Ovary (tissue), 9 donors: ENCODE data around the gene PLCB1. TPM values are rescaled to one million over a fixed set of nuclear protein-coding genes. Genes with fewer than 3 reads are reported as not detected.

Experiments
- DNase-seq, 5 donors: peaks; one replicate each; pipeline ENCODE4 v3.0.0-alpha.2; 2019 to 2020
- H3K27ac ChIP-seq, 2 donors: fragments of 200-600 bp; one replicate each; pipeline versions ENCODE4 v1.5.1 to v1.8.0; 2019 to 2022
- H3K27me3 ChIP-seq: fragments of 200-600 bp; one replicate; pipeline ENCODE4 v1.8.0; 2022
- H3K36me3 ChIP-seq: fragments of 200-600 bp; sonication (generic); one replicate; pipeline ENCODE4 v1.5.1; 2019
- H3K4me1 ChIP-seq: one replicate; pipeline ENCODE4 v1.8.1; 2013; ENCODE audit warnings: mild to moderate bottlenecking, moderate library complexity; ENCODE audit not compliant: insufficient read depth
- H3K4me3 ChIP-seq: fragments of 200-600 bp; sonication (generic); one replicate; pipeline ENCODE4 v1.5.1; 2017
- H3K9me3 ChIP-seq, 2 donors: fragments of 200-600 bp in 1 of 2; sonication (generic) in 1 of 2; one replicate each; pipeline versions ENCODE4 v1.5.1 to v1.8.1; 2013 to 2019; ENCODE audit warnings: mild to moderate bottlenecking in 1 of 2, moderate library complexity in 1 of 2
- CTCF ChIP-seq, 3 donors: fragments of 450-650 bp in 2 of 3; fragments of 200-600 bp in 1 of 3; IDR thresholded peaks; one replicate each; pipeline versions ENCODE4 v1.5.1 to v1.8.0; 2016 to 2022; ENCODE audit warnings: antibody characterized with exemption in 3 of 3, mild to moderate bottlenecking in 1 of 3
- EP300 ChIP-seq: sonication (generic); formaldehyde crosslinking; IDR thresholded peaks from one replicate; pipeline ENCODE4 v1.6.1; 2017; ENCODE audit warnings: antibody characterized with exemption
- POLR2A ChIP-seq: fragments of 450-650 bp; IDR thresholded peaks from one replicate; pipeline ENCODE4 v1.6.1; 2017; ENCODE audit warnings: antibody characterized with exemption, mild to moderate bottlenecking, moderate library complexity
- WGBS, 3 donors: extraction: QIAGEN DNeasy Blood & Tissue Kit in 1 of 3; methylation state at CpG; one replicate each; pipeline versions ENCODE4 v1.1.5 to v1.1.7; 2013 to 2017; 5-methylcytosine and 5-hydroxymethylcytosine counted together
- intact Hi-C, 4 donors: fragments of 100-400 bp; cut with DNase I; formaldehyde crosslinking; loops; one replicate each; pipeline versions ENCODE4 v1.11.0 to v1.15.1; 2022 to 2023
- polyA plus RNA-seq, 2 donors: library from polyadenylated mRNA; stranded (reverse); fragments of 200-250 nt in 1 of 2; fragments of 350-450 nt in 1 of 2; fragmentation: Illumina TruSeq in 1 of 2; extraction: RNeasy Lipid Tissue Mini Kit (QIAGEN cat#74804) in 1 of 2; gene quantifications; one replicate each; pipeline ENCODE4 v1.2.3, GENCODE V29; 2013 to 2014
- total RNA-seq, 7 donors: library from RNA; depleted of rRNA in 2 of 7; stranded (reverse); fragments of >200 nt in 2 of 7; fragmentation: NEBNext Ultra II Directional in 3 of 7; extraction: Animal tissue kit (Norgen Biotek cat#: 25700) in 3 of 7; gene quantifications; one replicate each; pipeline versions ENCODE4 v1.1.0 to v1.2.4, GENCODE V29; 2016 to 2023
- donor health status: DM: no; HTN: no; CAD: no; lungs with moderate emphysema.
- donor health status: DM: no; HTN: no; CAD: no.
- donor health status: Bipolar disorder and iron deficiency.
- donor health status: DM: yes; HTN: yes; CAD: no.
- donor health status: DM: no; HTN: no; CAD: no.
- donor health status: DM: yes; HTN: yes; CAD: no.

Gene PLCB1
- total and polyA plus RNA-seq, 9 donors = 2.9 to 29.5 (median 9.0) TPM

GRCh38 chr20:8901237-8902025, 769.4 kb downstream of the PLCB1 start:
- H3K4me3 ChIP-seq = no peak overlapping the region
- no peaks in the 10 kb centered on the region for H3K9me3 ChIP-seq
- no peaks in the 10 kb centered on the region for H3K4me1 ChIP-seq
- peak in 4 of 5 donors; percentile 15 to 52 (median 28) for DNase-seq
- intact Hi-C loops = no loop called here
- TF ChIP-seq CTCF (IDR thresholded peaks at IDR 0.05) (no peak), POLR2A (no peak), EP300 (no peak)
- H3K27me3 ChIP-seq = no peaks in the 10 kb centered on the region
- no peak overlapping the region for H3K27ac ChIP-seq
- H3K36me3 ChIP-seq = no peaks in the 10 kb centered on the region
- 34 to 60% (median 52%) methylated on average over 8 of the region's 8 CpGs for WGBS, 3 donors

GRCh38 chr20:8903655-8904605, 771.9 kb downstream of the PLCB1 start:
- 44 to 58% (median 51%) methylated on average over 2 of the region's 2 CpGs for WGBS, 3 donors
- Histone ChIP-seq H3K4me3 (no peak overlapping the region), H3K27me3 (no peaks in the 10 kb centered on the region), H3K27ac (no peak overlapping the region), H3K4me1 (no peaks in the 10 kb centered on the region), H3K9me3 (no peaks in the 10 kb centered on the region), H3K36me3 (no peaks in the 10 kb centered on the region)
- TF ChIP-seq EP300 (no peak), POLR2A (no peak), CTCF (IDR thresholded peaks at IDR 0.05) (no peak)
- no peak for DNase-seq
- intact Hi-C loops = no loop called here

GRCh38 chr20:8909596-8909995, 777.5 kb downstream of the PLCB1 start:
- TF ChIP-seq POLR2A (no peak), EP300 (no peak), CTCF (IDR thresholded peaks at IDR 0.05) (no peak)
- no peaks in the 10 kb centered on the region for H3K9me3 ChIP-seq
- DNase-seq = no peak
- H3K4me3 ChIP-seq = no peak overlapping the region
- H3K36me3 ChIP-seq = no peaks in the 10 kb centered on the region
- H3K27me3 ChIP-seq = no peaks in the 10 kb centered on the region
- no peak overlapping the region for H3K27ac ChIP-seq
- intact Hi-C loops = no loop called here
- H3K4me1 ChIP-seq = no peaks in the 10 kb centered on the region

- DNase-seq = no peak
- no peaks in the 10 kb centered on the region for H3K4me1 ChIP-seq
- H3K4me3 ChIP-seq = no peak overlapping the region
- H3K27me3 ChIP-seq = no peaks in the 10 kb centered on the region
- 80 to 84% (median 81%) methylated on average over 3 of the region's 3 CpGs for WGBS, 3 donors
- H3K27ac ChIP-seq = no peak overlapping the region
- H3K36me3 ChIP-seq = no peaks in the 10 kb centered on the region
- TF ChIP-seq POLR2A = no peak
- TF ChIP-seq CTCF (IDR thresholded peaks at IDR 0.05) = no peak
- no peak for TF ChIP-seq EP300
- no peaks in the 10 kb centered on the region for H3K9me3 ChIP-seq
- intact Hi-C loops = no loop called here
Measured at GRCh38 chr20:8912096-8912495, 780.0 kb downstream of the PLCB1 start.
